Panc1 (cell line): ENCODE measurements around the gene MACIR.

Experiments
- CTCF ChIP-seq: fragments of 450-650 bp; IDR thresholded peaks from 2 replicates; pipeline ENCODE4 v1.5.1; 2017; ENCODE audit warnings: mild to moderate bottlenecking
- POLR2AphosphoS5 ChIP-seq: IDR thresholded peaks from 2 replicates; pipeline ENCODE4 v1.6.1; 2012; ENCODE audit warnings: mild to moderate bottlenecking, low read depth, low read length, moderate library complexity
- REST ChIP-seq, 2 experiments: IDR thresholded peaks; 2 replicates each; pipeline ENCODE4 v1.6.1; 2011 to 2012; ENCODE audit warnings: low read depth in 2 of 2, control low read depth in 1 of 2, low read length in 1 of 2, mild to moderate bottlenecking in 1 of 2, moderate library complexity in 1 of 2; ENCODE audit not compliant: insufficient read depth in 1 of 2
- SIN3A ChIP-seq: IDR thresholded peaks from 2 replicates; pipeline ENCODE4 v1.6.1; 2012; ENCODE audit warnings: low read depth, mild to moderate bottlenecking, low read length, moderate library complexity, borderline replicate concordance; ENCODE audit not compliant: insufficient read depth
- TCF7L2 ChIP-seq: IDR thresholded peaks from 2 replicates; pipeline ENCODE4 v1.6.1; 2011; ENCODE audit warnings: mild to moderate bottlenecking, low read depth, low read length, inconsistent platforms

GRCh38 chr5:103315455-103315854 is 56.9 kb downstream of the MACIR start:
- TF ChIP-seq CTCF (no peak), REST (IDR thresholded peaks at IDR 0.05; ENCODE audit: insufficient read depth in 1 of 2, low read depth in 2 of 2, low read length in 1 of 2) (no peak), POLR2AphosphoS5 (no peak), TCF7L2 (no peak), SIN3A (no peak)
